ENCODE results near the gene ADAM12. TPM values are rescaled to one million over a fixed set of nuclear protein-coding genes. Genes with fewer than 3 reads are reported as not detected.
"Not testable (repeated sequence)": the region's sequence is repeated elsewhere in the genome, so short reads cannot be mapped to it uniquely, and the experiment has no call there.

The ADAM12 gene
- polyA plus RNA-seq, 1 donor: 2.2 TPM

DNA sequence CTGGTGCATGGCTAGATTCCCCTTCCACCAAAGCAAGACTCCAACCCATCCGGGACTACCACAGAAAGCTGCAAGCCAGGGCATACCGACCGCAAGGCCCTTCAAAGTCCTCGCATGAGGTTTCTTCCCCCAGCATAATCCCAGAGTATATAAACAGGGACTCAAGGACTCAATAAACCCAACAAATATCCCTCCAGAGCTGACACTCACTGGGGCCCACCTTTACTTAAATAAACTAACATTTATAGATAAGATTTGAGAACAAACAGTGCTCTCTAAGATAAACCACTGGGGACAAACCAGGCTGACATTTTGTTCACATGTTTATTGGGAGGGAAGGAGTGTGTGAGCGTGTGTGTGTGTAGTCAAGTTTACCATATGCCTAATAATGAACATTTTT lies 138.2 kb downstream of the ADAM12 start:
- Histone ChIP-seq H3K27me3 (ENCODE audit: control insufficient read depth, insufficient read depth, low read length) (no peaks in the 10 kb centered on the region), H3K4me1 (ENCODE audit: control insufficient read depth, insufficient read depth, low read length) (no peaks in the 10 kb centered on the region), H3K36me3 (ENCODE audit: control insufficient read depth, insufficient read depth, low read length) (no peaks in the 10 kb centered on the region), H3K4me3 (ENCODE audit: low read length) (no peak overlapping the region), H3K9me3 (ENCODE audit: control insufficient read depth, low read depth, low read length) (peaks cover 9% of the 10 kb centered on the region), H3K27ac (ENCODE audit: low read length) (no peak overlapping the region)
- no CpG with 5 or more reads among the region's 5 CpGs for WGBS (ENCODE audit: insufficient coverage, low lambda C conversion rate)
- DNase-seq: no peak

DNA sequence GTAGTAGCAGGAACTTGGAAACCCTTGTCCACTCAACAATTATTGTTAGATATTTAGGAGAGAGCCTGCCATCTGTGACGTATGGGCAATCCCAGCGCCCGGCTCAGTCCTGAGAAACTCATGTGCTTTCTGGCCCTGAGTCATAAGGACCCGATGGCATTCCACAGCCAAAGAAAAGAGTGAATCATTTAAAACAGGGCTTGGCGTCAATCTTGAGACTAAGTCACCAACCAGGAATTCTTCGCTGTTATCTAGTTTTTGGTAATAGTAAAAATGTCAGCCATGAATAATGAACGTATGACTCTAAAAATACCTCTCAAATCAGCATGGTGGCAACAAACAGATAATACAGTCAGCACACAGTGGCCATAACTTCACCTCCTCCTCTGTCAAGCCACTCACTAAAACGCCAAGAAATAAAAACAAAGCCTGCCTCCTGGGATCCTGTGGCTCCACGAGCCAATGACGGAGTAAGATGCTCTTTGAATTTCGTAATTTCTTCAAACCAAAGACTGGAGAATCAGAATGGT lies 140.8 kb downstream of the ADAM12 start:
- no peaks in the 10 kb centered on the region for H3K27me3 ChIP-seq (ENCODE audit: control insufficient read depth, insufficient read depth, low read length)
- no peaks in the 10 kb centered on the region for H3K4me1 ChIP-seq (ENCODE audit: control insufficient read depth, insufficient read depth, low read length)
- DNase-seq: no peak
- H3K27ac ChIP-seq (ENCODE audit: low read length): no peak overlapping the region
- no peak overlapping the region for H3K4me3 ChIP-seq (ENCODE audit: low read length)
- H3K9me3 ChIP-seq (ENCODE audit: control insufficient read depth, low read depth, low read length): peaks cover 9% of the 10 kb centered on the region
- WGBS (ENCODE audit: insufficient coverage, low lambda C conversion rate): no CpG with 5 or more reads among the region's 11 CpGs
- H3K36me3 ChIP-seq (ENCODE audit: control insufficient read depth, insufficient read depth, low read length): no peaks in the 10 kb centered on the region

DNA sequence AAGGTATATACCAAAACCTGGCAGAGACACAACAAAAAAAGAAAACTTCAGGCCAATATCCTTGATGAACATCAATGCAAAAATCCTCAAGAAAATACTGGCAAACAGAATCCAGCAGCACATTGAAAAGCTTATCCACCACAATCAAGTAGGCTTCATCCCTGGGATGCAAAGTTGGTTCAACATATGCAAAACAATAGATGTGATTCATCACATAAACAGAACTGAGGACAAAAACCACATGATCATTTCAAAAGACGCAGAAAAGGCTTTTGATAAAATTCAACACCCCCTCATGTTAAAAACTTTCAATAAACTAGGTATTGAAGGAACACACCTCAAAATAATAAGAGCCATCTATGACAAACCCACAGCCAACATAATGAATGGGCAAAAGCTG lies 141.9 kb downstream of the ADAM12 start:
- not testable (repeated sequence) for H3K27me3 ChIP-seq (ENCODE audit: control insufficient read depth, insufficient read depth, low read length); DNase-seq; H3K27ac ChIP-seq (ENCODE audit: low read length); H3K4me1 ChIP-seq (ENCODE audit: control insufficient read depth, insufficient read depth, low read length); H3K36me3 ChIP-seq (ENCODE audit: control insufficient read depth, insufficient read depth, low read length); H3K9me3 ChIP-seq (ENCODE audit: control insufficient read depth, low read depth, low read length); H3K4me3 ChIP-seq (ENCODE audit: low read length)
- 100% methylated on average over 1 of the region's 1 CpG for WGBS (ENCODE audit: insufficient coverage, low lambda C conversion rate)

DNA sequence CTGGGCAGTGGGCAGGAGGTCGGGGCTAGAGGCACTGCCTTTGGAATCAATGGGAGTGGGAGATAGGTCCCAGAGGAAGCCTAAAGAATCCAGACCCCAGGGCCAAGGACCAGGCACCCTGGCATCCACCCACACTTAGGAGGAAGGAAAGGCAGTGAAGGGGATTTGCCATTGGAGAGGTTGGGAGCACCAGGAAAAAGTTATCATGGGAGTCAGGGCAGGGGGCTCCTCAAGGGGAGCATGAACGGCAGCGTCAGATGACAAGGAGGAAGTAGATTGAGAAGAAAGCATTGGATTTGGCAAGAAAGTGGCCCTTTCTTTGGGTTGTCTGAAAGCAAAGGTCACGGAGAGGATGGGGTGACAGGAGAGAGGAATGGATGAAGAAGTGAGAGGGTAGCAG lies 142.8 kb downstream of the ADAM12 start:
- no peak for DNase-seq
- H3K9me3 ChIP-seq (ENCODE audit: control insufficient read depth, low read depth, low read length): no peaks in the 10 kb centered on the region
- peaks cover 1% of the 10 kb centered on the region for H3K27me3 ChIP-seq (ENCODE audit: control insufficient read depth, insufficient read depth, low read length)
- H3K36me3 ChIP-seq (ENCODE audit: control insufficient read depth, insufficient read depth, low read length): no peaks in the 10 kb centered on the region
- H3K27ac ChIP-seq (ENCODE audit: low read length): no peak overlapping the region
- no peak overlapping the region for H3K4me3 ChIP-seq (ENCODE audit: low read length)
- 100% methylated on average over 2 of the region's 4 CpGs for WGBS (ENCODE audit: insufficient coverage, low lambda C conversion rate)
- H3K4me1 ChIP-seq (ENCODE audit: control insufficient read depth, insufficient read depth, low read length): no peaks in the 10 kb centered on the region

DNA sequence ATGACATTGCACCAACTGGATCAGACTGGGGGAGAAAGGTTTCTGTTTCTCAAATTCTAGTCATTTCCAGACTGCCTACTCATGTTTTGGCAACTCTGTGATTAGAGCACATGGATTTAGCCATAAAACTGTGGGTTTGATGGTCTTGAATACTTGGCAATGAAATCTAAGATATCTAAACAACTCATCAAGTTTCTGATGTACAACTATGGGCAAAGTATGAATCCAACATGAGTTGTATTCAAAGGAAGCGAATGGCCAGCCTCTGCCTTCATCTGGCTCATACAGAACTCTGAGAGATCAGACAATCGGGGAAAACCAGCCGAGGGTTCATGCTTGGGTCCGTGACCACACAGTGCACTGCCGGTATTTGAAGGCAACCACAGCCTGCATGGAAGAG lies 144.3 kb downstream of the ADAM12 start:
- H3K9me3 ChIP-seq (ENCODE audit: control insufficient read depth, low read depth, low read length): no peaks in the 10 kb centered on the region
- no peaks in the 10 kb centered on the region for H3K4me1 ChIP-seq (ENCODE audit: control insufficient read depth, insufficient read depth, low read length)
- H3K27ac ChIP-seq (ENCODE audit: low read length): no peak overlapping the region
- H3K36me3 ChIP-seq (ENCODE audit: control insufficient read depth, insufficient read depth, low read length): no peaks in the 10 kb centered on the region
- no CpG with 5 or more reads among the region's 5 CpGs for WGBS (ENCODE audit: insufficient coverage, low lambda C conversion rate)
- H3K4me3 ChIP-seq (ENCODE audit: low read length): no peak overlapping the region
- H3K27me3 ChIP-seq (ENCODE audit: control insufficient read depth, insufficient read depth, low read length): peaks cover 4% of the 10 kb centered on the region
- DNase-seq: no peak

DNA sequence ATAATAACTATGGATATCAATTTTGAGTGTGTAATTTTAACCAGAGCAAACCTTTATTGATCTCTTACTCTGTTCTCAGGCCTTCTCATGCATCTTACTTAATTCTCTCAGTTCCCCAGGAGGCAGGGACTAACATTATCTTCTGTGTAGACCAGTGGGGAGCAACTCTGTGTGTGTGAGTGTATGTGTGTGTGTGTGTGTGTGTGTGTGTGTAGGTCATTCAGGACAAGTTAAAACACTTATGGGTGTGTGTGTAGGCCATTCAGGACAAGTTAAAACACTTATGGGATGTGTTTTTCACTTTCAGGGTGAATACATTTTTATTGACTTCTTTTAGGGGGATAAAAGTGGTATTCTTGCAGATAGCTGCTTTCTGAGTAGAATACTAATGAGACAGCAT lies 145.0 kb downstream of the ADAM12 start:
- no peaks in the 10 kb centered on the region for H3K4me1 ChIP-seq (ENCODE audit: control insufficient read depth, insufficient read depth, low read length)
- no peak overlapping the region for H3K27ac ChIP-seq (ENCODE audit: low read length)
- H3K27me3 ChIP-seq (ENCODE audit: control insufficient read depth, insufficient read depth, low read length): peaks cover 4% of the 10 kb centered on the region
- H3K9me3 ChIP-seq (ENCODE audit: control insufficient read depth, low read depth, low read length): no peaks in the 10 kb centered on the region
- DNase-seq: no peak
- no peak overlapping the region for H3K4me3 ChIP-seq (ENCODE audit: low read length)
- no peaks in the 10 kb centered on the region for H3K36me3 ChIP-seq (ENCODE audit: control insufficient read depth, insufficient read depth, low read length)

DNA sequence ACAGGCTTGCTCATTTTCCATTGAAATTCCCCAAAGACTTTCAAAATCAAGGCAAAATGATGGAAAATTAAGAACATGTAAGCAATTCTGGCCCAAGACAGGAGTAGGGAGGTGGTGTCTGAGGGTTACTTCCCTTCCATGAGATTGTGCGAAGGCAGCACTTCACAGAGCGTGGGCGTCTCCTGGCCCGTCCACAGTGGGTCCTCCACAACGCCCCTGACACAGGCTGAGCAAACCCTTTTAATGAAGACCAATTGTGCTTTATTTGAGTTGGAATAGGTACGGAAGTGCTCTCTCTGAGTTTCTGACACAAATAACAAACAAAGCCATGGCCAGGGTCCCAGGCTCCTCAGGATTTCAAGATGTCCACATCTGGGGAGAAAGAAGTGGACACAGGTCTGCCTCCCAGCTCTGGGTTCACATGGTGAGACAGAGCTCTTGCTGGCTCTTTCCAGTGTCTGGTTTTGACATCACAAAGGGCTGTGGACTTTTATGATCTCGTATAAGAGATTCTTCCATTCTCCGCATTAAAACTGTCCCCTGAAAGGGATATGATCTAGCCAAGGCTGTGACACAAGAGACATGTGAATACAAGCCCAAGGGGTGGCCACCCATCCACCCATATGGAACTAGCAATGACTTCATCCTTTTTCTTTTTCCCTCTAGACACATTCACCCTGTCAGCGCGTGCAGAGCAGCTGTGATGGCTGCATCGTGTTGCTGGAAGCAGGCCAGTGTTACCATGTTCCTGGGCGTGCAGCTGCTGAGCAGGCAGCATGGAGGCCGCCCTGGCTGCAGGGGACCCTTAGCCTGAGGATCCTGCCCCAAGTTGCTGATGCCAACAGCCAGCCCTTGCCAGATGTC lies 145.6 kb downstream of the ADAM12 start:
- Histone ChIP-seq H3K9me3 (ENCODE audit: control insufficient read depth, low read depth, low read length) (no peaks in the 10 kb centered on the region), H3K27me3 (ENCODE audit: control insufficient read depth, insufficient read depth, low read length) (peaks cover 4% of the 10 kb centered on the region), H3K27ac (ENCODE audit: low read length) (no peak overlapping the region), H3K4me1 (ENCODE audit: control insufficient read depth, insufficient read depth, low read length) (no peaks in the 10 kb centered on the region), H3K4me3 (ENCODE audit: low read length) (no peak overlapping the region), H3K36me3 (ENCODE audit: control insufficient read depth, insufficient read depth, low read length) (no peaks in the 10 kb centered on the region)
- peak; percentile 18 to 33 for DNase-seq
- WGBS (ENCODE audit: insufficient coverage, low lambda C conversion rate): no CpG with 5 or more reads among the region's 13 CpGs

DNA sequence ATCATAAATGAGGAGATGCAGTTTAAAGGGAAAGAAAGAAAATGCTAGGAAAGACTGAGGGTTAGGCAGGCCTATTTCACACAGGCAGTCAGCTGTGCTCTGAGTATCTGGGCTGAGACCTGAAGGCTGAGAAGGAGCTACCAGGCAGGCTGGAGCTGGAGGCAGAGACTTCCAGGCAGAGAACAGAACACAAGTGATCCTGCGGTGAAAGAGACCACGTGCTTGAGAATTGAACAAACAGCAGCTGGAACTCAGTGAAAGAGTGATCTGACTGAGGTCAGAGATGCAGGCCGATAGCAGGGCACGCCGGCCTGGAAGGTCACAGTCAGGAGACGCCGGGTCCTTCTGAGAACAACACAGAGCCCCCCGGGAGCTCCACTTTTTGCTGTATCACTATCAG lies 147.8 kb downstream of the ADAM12 start:
- Histone ChIP-seq H3K27me3 (ENCODE audit: control insufficient read depth, insufficient read depth, low read length) (peaks cover 4% of the 10 kb centered on the region), H3K4me1 (ENCODE audit: control insufficient read depth, insufficient read depth, low read length) (no peaks in the 10 kb centered on the region), H3K27ac (ENCODE audit: low read length) (no peak overlapping the region), H3K4me3 (ENCODE audit: low read length) (no peak overlapping the region), H3K36me3 (ENCODE audit: control insufficient read depth, insufficient read depth, low read length) (no peaks in the 10 kb centered on the region), H3K9me3 (ENCODE audit: control insufficient read depth, low read depth, low read length) (no peaks in the 10 kb centered on the region)
- DNase-seq: no peak
- no CpG with 5 or more reads among the region's 8 CpGs for WGBS (ENCODE audit: insufficient coverage, low lambda C conversion rate)

DNA sequence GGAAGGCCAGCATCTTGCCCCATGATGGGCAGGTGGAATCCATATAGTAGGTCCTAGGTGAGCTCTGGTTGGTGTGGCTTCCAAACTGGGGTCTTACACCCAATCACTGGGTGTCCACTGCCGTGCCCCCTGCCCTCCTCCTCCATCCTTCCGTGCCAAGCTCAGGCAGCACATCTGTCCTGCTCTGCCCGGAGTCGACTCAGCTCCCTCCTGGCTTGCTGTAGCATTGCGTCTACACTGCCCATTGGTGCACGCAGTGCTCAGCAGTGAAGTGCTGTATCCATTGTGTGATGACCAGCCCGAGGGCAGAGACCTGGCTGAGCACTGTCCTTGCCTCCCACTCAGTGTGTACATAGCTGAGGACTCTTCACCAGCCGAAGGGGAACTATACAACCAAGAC lies 148.4 kb downstream of the ADAM12 start:
- no peaks in the 10 kb centered on the region for H3K4me1 ChIP-seq (ENCODE audit: control insufficient read depth, insufficient read depth, low read length)
- WGBS (ENCODE audit: insufficient coverage, low lambda C conversion rate): no CpG with 5 or more reads among the region's 8 CpGs
- H3K4me3 ChIP-seq (ENCODE audit: low read length): no peak overlapping the region
- H3K27me3 ChIP-seq (ENCODE audit: control insufficient read depth, insufficient read depth, low read length): peaks cover 4% of the 10 kb centered on the region
- DNase-seq: no peak
- no peaks in the 10 kb centered on the region for H3K36me3 ChIP-seq (ENCODE audit: control insufficient read depth, insufficient read depth, low read length)
- no peaks in the 10 kb centered on the region for H3K9me3 ChIP-seq (ENCODE audit: control insufficient read depth, low read depth, low read length)
- H3K27ac ChIP-seq (ENCODE audit: low read length): no peak overlapping the region

DNA sequence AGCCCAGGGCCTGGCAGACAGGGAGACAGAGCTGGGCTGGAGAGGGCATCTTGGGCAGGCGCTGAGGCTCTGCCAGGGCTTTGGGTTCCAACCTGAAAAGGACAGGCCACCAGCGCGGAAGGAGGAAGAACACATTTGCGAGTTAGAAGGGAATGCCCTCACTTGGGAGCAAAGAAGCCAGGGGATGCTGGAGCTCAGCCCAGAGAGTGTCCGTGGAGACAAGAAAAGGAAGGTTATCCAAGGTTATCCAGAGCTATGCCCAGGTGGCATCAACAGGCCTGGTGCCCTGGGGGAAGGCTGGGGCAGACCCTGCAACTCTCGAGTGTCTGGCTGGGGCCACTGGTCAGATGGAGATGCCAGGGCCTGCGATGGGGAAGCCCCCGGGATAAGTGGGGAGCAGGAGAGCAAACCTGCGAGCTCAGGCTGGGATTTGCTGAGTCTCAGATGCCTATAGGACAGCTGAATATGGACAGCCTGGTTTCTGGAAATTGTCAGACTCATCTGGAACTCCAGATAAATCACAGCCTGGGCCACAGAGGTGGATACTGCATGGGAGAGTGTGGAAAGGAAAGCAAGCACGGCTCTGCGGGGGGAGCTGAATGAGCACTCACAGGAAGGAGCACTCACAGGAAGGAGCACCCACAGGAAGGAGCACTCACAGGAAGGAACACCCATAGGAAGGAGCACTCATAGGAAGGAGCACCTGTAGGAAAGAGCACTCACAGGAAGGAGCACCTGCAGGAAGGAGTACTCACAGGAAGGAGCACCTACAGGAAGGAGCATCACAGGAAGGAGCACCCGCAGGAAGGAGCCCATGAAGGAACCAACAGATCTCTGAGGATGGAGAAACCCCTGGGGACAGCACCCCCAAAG lies 152.1 kb downstream of the ADAM12 start:
- Histone ChIP-seq H3K4me1 (ENCODE audit: control insufficient read depth, insufficient read depth, low read length) (no peaks in the 10 kb centered on the region), H3K36me3 (ENCODE audit: control insufficient read depth, insufficient read depth, low read length) (no peaks in the 10 kb centered on the region), H3K4me3 (ENCODE audit: low read length) (no peak overlapping the region), H3K27me3 (ENCODE audit: control insufficient read depth, insufficient read depth, low read length) (peaks cover 7% of the 10 kb centered on the region), H3K9me3 (ENCODE audit: control insufficient read depth, low read depth, low read length) (no peaks in the 10 kb centered on the region), H3K27ac (ENCODE audit: low read length) (no peak overlapping the region)
- no peak for DNase-seq
- no CpG with 5 or more reads among the region's 12 CpGs for WGBS (ENCODE audit: insufficient coverage, low lambda C conversion rate)
